Renal pelvis (tissue), 4 donors: ENCODE data around the gene REV3L. TPM values are rescaled to one million over a fixed set of nuclear protein-coding genes. Genes with fewer than 3 reads are reported as not detected.

Experiments
- DNase-seq: peaks from one replicate; pipeline ENCODE4 v3.0.0-alpha.2; 2013
- polyA plus RNA-seq, 3 donors: library from polyadenylated mRNA; unstranded; fragments of 120-200 nt; gene quantifications; one replicate each; pipeline ENCODE4 v1.2.1, GENCODE V29; 2013; ENCODE audit not compliant: insufficient read length in 3 of 3

The REV3L gene
- polyA plus RNA-seq, 3 donors, result 36.9 to 42.7 (median 39.8) TPM

DNA sequence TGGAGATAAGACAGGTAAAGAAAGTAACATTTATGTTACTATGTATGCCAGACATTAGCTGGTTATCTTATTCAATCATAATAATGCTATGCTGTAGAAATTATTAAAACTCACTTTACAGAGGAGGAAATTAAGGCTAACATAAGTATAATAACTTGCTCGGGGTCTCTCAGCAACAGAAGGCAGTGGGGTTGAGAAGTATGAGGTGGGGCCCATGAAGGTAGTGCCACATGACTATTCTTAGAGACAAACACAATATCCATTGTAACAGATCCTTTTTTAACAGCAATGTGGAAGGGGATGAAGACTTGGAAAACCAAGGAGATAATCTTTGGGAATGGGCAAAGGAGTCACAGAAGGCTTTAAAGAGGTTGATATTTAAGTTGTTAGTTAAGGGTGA, 11.5 kb downstream of the REV3L start:
- DNase-seq, result no peak

DNA sequence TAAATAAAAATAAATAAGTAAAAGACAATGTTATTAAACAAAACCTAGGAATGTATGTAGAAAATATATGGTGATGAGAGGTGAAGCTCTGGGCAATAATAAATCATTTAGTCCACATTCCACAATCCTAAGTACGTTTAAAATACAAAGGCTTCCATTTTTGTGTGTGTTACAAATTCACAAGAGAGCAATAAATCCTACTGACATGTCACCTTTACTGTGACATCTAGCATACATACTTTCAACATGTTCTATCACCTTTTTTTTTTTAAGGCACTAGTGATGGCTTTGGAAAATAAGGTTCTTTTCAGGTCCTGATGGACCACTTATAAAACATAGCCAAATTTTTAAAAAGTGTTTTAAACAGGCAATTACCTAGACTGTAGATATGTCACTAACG, 12.0 kb downstream of the REV3L start:
- no peak for DNase-seq

DNA sequence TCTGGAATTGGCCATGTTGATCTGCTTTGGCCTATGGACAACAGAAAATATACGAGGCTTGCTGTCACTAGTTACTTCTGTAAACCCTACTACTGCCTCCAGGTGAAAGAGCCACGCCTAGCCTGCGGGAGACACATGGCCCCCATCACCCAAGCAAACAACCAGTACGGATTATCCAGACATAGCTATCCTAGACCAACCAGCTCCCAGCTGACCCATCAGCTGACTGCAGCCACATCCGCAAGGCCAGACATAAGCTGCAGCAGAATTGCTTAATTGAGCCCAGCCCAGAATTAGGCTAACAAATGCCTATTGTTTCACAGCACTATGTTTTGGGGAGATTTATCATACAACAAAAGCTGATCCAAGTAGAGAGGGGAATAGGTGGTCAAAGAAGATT, 13.5 kb downstream of the REV3L start:
- no peak for DNase-seq

DNA sequence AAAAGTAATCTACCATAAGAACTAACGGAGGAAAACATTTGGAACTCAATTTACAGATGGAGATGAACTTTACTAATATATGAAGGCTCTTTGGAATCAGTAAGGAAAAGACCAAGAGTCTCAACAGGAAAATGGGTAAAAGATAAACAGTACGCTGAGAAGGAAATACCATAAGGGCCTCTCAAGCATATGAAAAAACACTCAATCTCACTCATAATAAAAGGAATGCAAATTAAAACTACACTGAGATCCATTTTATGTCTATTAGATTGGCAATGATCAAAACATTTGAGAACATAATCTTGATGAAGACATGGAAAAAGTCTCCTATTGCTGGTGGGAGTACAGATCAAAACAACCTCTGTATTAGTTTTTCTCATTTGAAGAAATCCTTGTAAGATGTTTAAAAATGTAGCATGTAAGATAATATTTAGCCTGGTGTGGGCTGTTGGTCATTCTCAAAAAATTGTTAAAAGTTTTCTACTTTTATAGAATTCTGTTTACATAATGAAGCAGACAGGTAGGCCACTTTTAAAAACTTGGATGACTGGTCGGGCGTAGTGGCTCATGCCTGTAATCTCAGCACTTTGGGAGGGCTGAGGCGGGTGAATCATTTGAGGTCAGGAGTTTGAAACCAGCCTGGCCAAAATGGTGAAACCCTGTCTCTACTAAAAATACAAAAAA, 14.5 kb downstream of the REV3L start:
- DNase-seq, result no peak

DNA sequence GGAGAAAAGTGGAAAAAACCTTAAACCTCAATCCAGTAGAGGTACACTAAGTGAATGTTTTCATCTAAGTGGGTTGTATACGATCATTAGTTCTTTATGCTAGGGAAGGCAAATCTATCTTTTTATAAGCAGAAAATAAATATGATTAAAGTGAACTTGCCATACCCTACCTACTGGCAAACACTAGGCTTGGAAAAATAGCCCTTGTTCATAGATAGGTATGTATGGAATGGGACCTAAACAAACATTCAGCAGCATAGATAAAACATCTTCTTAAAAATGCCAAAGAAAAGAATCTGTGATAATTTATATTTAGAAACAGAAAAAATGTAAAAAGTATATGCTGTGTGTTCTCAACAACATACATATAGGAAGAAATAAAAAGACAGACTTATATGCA, 18.8 kb downstream of the REV3L start:
- DNase-seq, result no peak

DNA sequence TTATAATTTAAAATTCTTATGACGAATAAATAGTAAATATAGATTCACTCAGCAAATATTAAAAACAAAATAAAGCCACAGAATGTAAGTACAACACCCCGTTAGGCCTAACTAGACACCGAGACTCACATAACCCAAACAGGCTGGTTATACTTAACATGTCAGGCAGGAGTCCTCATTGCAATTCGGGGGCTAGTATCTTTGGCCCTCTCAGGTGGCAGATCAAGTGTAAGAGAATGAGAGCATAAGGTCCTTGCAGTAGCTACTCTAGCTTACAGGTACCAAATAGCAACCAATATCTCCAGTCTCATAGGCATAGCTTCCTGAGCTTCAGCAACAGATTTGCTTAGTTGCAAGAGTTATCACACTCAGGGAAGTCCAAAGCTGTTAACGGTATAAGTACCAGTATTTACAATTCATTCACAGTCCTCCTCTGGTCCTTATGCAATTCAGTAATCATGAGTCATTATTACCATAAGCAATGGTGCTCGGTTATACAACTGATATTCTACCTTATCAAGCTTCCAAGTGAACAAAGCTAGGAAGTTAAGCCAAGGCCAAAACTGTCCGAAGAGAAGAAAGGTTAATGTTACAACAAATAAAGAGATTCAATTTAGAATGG, 20.1 kb downstream of the REV3L start:
- no peak for DNase-seq

DNA sequence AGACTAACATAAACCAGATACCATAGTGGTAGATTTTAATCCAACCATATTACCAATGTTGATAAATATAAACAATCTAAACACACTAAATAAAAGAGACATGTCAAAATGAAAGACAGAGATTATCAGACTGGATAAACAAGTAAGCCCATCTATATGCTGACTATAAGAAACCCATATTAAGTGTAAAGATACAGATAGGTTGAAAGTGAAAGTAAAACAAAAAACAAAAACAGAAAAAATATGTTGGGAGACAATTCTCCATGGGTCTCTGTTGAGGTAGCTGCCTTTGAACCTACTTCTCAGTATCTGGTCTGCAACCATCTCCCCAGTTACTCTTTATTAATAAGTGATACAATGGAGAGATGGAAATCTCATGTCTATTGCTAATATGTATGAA, 21.2 kb downstream of the REV3L start:
- DNase-seq, result no peak

DNA sequence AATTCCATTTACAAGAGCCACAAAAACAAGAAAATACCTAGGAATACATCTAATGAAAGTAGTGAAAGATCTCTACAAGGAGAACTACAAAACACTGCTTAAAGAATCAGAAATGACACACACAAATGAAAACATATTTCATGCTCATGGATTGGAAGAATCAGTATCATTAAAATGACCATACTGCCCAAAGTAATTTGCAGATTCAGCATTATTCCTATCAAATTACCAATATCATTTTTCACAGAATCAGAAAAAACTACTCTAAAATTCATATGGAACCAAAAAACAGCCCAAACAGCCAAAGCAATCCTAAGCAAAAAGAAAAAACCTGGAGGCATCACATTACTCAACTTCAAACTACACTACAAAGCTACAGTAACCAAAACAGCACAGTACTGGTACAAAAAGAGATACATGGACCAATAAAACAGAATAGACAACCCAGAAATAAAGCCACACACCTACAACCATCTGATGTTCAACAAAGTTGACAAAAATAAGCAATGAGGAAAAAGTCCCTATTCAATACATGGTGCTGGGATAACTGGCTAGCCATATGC, 24.3 kb downstream of the REV3L start:
- no peak for DNase-seq

DNA sequence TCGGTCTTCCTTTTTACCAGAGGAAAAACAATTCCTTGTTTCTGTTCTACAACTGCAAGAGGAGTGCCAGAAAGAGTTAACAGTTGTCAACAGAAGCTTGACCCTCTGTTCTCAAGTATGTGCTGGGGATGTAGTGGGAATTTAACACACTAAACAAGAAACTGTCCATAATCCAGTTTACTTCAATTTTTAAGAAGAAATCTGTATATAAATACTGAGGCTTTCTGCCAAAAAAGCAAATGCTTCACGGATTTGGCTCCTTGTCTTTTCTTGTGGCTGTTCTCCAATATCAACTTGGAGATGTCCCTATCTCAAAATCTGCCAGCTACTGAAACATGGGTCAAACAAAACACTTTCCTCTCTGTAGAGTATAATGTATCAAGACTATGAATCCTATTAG, 26.8 kb downstream of the REV3L start:
- DNase-seq, result no peak

DNA sequence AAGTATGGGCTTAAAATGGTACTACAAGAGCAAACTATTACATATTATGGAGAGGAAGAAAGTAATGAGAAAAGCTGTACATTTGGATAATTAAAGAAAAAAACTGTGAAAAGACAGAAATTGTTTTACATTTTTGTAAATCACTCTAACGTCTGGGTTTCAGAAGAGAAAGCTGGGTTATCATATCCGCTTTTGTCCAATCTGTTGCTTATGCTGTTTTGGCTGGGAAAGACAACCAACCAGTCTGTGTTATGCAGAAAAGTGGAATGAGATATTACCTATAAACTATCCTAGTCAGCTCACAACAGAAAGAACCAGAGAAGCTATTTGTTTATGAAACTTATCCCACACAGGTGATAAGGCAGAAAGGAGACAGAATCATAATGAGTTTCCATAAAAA, 32.4 kb downstream of the REV3L start:
- no peak for DNase-seq

DNA sequence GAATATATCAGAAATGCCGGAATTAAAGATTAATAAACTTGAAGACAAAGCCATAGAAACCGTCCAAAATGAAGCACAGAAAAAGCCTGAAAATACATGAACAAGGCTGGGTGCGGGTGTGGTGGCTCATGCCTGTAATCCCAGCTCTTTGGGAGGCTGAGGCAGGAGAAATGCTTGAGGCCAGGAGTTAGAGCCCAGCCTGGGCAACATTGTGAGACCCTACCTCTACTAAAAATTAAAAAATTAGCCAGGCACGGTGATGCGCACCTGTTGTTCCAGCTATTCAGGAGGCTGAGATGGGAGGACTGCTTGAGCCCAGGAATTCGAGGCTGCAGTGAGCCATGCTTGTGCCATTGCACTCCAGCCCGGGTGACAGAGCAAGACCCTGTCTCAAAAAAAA, 32.9 kb downstream of the REV3L start:
- no peak for DNase-seq

DNA sequence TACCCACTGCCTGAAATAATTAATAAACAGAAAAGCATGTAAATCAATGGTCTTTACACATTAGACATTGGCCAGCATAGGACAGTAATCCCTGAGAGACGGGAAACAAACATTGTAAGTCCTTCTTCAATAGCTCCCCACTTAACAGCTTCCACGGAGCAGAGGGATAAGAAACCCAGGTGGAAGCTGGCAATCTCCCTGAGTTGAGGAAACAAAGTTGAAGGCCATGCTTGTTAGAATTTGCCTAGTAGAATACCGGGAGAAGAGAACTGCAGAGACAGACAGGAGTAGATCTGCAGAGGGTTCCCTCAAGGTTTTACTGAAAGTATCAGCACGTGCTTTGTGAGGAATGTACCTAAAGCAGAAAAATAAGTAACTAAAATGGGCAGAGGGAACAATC, 33.9 kb downstream of the REV3L start:
- DNase-seq, result no peak

DNA sequence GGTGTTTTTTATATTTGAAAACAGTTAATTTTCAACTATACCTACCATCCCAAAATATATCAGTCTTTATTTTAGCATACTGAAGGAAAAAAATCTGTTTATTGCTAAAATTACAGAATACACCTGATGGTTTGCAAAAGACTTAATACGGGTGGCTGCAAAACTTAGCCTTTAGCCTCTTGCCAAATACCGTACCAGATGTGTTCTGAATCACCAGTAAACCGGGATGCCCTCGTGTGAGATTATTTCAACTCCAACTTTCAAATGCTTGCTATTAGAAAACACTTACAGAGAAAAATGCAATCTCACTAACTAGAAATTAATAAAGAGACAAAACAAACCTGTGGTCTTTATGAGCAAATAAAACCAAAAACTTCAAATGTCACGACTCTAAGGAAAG, 36.0 kb downstream of the REV3L start:
- no peak for DNase-seq

DNA sequence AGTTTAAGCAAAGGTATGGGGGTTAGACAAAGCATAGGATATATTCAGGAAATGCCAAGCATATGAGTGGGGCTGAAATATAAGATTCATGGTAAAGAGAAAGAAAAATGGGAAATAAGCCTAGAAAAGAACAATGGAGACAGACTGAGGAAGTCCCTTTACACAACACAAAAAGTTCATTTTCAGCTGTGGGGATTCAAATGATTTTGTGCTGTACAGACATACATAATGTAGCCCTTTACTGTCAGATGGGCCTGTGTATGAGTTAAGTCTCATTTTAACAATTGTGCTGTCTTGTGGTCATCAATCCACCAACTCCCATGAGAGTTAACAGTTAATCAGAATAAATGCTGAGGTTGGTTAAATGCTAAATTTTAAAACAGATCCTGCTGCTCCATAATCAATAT, 37.2 kb downstream of the REV3L start:
- no peak for DNase-seq

DNA sequence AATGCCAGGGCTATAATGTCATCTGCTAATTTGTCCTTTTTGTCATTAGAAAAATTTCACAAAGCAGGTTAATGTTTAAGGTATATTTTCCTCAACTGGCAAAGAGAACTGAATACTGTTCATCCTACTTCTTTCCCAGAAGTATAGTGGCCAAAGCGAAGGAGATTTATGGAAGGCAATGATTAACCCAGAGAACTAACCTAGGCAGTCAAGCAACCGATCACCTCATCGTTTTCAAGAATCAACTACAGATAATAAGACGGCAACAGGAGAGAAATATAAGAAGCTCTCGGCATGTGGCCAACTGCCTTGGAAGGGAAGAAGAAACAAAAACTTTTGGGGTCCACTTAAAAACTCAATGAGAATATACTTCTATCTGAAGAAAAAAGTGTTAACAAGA, 38.2 kb downstream of the REV3L start:
- DNase-seq, result no peak

DNA sequence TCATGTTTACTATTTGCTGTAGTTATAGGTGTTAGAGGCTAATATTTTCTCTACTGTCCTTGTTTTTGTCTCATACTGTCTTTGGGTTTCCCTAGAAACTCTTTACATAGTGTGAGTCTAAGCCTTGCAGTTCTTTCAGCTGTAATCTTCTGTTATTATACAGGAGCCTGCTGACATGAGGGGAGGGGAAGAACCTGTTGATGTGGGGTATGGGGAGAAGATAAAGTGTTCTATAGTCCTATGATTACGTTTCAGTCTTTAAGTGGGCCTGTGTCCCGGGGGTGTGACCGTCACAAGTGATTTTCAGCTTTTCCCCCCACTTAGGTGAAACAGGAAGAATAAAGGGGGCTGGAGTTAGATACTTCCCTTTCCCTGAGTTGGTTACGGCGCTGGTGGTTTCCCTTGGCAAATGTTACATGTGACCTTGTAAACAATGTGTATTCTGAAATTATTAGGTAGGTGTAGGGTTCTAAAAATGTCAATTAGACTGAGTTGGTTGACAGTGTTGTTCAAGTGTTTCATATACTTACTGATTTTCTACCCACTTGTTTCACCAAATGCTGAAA, 41.3 kb downstream of the REV3L start:
- DNase-seq, result no peak

DNA sequence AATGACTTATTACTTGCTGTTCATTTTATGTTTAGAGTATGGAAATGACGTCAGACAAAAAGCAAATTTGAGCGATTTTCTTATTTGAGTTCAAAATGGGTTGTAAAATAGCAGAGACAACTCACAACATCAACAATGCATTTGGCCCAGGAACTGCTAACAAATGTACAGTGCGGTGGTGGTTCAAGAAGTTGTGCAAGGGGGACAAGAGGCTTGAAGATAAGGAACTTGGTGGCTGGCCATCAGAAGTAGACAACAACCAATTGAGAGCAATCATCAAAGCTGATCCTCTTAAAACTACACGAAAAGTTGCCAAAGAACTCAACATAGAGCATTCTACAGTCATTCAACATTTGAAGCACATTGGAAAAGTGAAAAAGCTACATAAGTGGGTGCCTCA, 43.8 kb downstream of the REV3L start:
- no peak for DNase-seq

DNA sequence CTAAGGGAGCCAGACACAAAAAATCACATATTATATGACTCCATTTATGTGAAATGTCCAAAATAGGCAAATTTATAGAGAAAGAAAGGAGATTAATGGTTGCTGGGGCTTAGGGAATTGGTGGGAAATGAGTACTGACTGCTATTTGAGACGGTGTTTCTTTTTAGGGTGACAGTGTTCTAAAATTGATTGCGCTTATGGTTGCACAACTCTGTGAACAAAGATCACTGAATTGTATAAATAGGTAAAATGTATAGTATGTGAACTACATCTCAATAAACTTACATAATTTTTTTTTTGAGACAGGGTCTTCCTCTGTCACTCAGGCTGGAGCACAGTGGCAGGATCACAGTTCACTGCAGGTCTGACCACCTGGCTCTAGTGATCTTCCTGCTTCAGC, 45.4 kb downstream of the REV3L start:
- DNase-seq, result no peak

DNA sequence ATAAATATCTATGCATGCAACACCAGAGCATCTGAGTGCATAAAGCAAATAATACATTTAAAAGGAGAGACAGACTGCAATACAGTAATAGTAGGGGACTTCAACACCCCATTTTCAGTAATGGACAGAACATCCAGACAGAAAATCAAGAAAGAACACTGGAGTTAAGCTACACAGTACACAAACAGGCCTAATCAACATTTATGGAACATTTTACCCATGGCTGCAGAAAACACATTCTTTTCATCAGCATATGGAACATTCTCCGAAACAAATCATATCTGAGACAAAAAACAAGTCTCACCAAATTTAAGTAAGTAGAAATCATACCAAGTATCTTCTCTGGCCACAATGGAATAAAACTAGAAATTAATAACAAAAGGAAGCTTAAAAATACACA, 50.5 kb downstream of the REV3L start:
- DNase-seq, result no peak

DNA sequence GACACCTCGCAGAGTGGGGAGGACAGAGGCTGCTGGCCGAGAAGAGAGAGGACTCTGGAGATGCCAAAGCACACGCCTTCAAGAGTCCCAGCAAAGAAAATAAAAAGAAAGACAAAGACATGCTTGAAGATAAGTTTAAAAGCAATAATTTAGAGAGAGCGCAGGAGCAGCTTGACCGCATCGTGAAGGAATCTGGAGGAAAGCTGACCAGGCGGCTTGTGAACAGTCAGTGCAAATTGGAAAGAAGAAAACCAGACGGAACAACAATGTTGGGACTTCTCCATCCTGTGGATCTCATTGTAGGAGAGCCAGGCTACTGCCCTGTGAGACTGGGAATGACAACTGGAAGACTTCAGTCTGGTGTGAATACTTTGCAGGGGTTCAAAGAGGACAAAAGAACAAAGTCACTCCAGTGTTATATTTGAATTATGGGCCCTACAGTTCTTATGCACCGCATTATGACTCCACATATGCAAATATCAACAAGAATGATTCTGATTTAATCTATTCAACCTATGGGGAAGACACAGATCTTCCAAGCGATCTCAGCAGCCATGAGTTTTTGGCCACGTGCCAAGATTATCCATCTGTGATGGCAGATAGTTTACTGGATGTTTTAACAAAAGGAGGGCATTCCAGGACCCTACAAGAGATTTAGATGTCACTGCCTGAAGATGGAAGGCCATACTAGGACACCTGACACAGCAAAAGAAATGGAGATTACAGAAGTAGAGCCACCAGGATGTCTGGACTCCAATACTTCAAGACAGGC, 52.2 kb downstream of the REV3L start:
- DNase-seq, result no peak

DNA sequence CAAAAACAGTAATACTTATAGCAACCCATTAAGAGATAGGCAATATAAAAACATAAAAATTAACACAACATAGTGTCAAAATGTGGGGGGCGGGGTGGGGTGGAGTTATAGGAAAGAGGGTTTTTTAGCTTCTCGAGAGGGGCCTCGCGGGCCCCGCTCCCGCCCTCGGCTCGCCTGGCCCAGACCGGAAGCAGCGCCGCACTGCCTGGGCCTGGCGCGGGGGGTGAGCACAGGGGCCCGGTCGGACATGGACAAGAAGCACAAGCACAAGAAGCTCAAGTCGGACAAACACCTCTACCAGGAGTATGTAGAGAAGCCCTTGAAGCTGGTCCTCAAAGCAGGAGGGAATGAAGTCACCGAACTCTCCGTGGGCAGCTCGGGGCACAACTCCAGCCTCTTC, 53.4 kb downstream of the REV3L start:
- no peak for DNase-seq

DNA sequence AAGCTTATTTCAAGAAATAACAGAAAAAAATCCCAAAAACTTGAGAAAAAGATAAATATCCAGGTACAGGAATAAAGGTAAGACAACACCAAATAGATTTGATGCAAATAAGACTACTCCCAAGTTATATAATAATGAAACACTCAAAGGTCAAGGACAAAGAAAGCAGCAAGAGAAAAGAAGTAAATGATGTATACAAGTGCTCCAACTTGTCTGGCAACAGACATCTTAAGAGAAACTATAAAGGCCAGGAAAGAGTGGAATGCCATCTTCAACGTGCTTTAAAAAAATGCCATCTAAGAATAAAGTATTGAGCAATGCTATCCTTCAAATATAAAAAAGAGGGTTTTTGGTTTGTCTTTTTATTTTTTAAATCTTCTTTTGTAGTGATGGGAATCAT, 54.2 kb downstream of the REV3L start:
- DNase-seq, result no peak
